GF-D8 (cell line): ENCODE results near the gene CTIF.
"Not testable (repeated sequence)": the region's sequence is repeated elsewhere in the genome, so short reads cannot be mapped to it uniquely, and the experiment has no call there.

Experiments used
- DNase-seq: peaks from one replicate; lab custom pipeline; 2025; lab: John Stamatoyannopoulos, UW

The CTIF gene

DNA sequence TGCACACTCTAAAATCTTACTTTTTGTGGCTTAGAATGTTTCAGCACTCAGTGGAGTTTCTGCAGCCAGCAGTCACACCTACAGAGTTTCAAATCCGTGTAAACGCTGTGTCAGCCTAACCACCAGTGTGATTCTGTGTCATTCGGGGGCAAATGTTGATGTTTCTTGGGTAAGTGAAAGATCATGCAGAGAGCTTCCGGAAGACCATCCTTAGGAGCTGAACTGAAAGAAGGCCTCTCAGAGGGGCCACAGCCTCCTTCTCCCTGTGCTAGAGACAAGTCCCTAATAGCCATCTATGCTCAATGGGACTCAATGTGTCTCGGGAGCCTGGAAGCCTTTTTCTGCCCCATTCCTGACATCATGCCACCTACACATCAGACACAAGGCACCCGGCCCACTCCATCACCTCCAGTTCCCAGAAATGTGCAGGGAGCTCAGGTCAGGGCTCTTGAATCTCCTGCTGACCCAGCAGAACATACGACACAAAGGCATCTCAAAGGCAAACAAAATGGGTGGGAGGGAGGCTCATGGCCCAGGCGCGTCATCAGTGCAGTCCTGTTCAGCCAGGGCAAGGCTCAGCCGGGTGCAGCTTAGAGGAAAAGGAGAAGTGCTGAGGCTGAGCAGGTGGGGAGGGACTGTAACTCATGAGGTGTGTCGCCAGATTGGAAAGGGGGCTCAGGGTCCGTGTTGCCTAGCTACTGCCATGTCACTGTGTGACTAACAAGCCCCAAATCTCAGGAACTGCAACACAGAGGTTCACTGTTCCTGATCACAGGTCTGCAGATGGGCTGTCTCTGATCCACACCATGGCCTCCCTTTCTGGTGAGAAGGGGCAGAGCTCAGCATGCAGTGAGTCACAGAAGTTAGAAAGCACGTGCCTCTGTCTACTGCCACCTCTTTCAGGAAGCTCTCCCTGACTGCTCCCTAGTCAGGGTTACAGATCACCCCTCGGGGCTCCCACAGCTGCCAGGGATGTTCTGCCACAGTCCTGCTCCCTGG lies 329.9 kb downstream of the CTIF start:
- no peak for DNase-seq

DNA sequence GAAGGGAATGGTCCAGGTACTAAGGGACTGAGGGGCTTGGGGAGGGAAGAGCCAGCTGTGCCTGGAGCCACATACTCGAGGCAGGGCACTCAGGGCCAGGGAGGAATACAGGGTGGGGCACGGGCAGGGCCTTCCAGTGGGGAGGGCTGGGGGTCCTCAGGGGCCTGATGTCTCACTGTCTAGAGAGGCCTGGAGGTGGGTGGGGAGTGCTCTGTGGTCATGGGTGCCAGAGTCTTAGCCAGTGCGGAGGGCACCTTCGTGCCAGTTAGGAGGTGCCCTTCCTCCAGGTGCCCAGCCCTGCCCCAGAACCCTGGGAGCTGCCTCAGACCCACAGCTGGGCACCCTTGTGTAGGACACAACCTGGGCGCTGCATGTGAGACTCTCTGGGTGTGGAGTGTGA lies 330.8 kb downstream of the CTIF start:
- DNase-seq: no peak

DNA sequence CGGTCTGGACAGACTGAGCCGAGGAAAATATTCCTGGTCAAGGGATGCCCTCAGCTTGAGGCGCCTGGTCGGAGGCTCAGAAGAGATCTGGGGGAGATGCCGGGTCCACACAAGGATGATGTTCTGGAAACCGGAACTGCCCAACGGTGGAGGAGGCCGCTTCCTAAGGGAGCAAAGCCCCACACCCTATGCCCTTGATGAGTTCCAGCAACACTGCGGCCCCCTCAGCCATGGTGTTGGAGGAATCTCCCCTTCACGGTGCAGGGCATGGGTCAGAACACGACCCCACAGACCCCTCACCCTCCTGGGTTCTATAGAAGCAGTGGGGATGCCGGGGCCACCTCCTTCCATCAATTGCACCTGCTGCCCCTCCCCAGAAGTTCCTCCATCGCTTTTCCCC lies 332.1 kb downstream of the CTIF start:
- not testable (repeated sequence) for DNase-seq

DNA sequence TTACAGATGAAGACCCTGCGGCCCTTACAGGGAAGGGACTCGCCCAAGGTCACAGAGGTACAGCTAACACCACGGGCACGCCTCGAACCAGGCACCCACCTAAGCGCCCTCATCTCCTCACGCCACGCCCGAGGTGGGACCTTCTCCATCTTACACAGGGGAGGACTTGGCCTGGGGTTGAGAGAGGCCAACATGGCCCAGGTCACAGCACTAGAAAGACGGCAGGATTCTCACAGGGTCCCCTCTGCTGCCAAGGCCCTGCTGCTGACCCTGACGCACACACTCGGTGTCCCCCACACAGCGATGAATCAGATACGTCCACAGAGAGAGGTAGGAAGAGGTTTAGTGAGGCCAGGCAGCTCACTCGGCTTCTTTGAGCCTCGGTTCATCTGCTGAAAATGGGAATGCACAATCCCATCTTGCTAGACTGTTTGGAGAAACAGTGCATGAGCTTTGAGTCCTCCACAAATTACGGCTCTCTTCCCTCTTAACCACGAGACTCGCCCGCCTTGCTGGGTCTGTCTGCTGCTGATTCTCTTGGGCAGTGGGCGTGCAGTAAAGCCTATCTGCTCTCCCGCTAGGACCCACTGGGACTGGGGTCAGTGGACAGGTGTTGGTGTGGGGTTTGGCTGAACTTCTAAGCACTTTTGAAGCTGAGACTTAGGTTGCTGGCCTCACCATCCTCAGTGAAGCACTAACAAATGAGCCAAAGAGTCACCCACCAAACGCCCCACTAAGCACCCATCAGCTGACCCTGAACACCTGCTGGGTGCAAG lies 332.7 kb downstream of the CTIF start:
- no peak for DNase-seq

DNA sequence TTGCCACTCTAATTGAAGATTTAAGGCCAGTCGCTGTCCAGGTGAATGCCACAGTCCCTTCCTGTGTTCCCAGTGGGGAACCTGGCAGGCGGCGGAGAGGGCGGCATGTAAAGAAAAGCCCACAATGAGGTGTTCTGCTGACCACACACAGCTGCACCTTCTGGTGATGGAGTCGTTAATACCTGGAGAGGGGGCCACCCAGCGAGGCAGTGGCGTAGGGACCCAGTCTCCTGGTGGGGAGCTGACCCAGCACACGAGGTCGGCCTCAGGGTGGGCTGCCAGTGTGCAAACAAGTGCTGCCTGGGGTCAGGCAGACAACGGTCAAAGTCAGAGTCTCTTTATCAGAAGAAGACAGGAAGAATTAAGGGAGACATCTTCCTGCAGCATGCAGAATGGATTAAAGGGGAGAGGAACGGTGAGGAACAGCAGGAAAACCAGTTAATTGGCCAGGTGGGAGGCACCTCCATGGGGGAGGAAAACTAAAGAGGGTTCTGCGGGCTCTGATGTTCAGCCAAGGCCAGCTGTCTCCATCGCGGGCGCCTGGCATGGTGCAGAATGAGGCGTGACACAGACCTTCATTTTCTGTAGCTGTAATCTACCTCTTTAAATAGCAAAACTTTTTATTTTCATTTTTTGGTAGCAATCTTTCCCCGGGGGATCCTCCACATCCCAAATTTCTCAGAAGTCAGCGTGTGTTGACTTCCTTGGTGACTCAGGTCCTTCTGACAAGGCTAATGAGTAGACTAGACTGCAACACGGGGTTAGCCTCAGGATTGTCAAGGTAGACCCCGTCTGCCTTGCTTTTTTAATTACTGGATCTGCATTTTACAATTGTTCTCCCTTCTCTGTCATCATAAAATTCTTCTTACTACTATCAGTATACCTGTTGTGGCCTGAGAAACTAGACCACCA lies 333.7 kb downstream of the CTIF start:
- no peak for DNase-seq

DNA sequence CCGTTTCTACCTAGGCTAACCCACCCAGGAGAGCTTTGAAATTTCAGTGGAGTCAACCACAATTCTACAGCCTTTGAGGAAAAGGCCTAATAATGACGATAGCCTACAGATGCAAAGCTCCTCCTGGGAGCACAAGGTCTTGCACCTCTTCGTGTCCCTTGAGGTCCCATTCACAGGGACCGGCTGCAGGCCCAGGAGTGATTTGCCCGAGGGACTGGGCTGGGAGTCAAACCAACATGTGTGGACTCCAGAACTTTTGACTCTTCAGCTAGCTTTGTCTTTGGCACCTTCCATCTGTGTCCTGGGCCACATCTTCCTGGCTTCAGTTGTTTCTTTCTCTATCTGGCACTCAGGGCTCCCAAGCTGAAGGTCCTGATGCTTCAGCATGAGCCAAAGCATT lies 335.4 kb downstream of the CTIF start:
- DNase-seq: no peak

DNA sequence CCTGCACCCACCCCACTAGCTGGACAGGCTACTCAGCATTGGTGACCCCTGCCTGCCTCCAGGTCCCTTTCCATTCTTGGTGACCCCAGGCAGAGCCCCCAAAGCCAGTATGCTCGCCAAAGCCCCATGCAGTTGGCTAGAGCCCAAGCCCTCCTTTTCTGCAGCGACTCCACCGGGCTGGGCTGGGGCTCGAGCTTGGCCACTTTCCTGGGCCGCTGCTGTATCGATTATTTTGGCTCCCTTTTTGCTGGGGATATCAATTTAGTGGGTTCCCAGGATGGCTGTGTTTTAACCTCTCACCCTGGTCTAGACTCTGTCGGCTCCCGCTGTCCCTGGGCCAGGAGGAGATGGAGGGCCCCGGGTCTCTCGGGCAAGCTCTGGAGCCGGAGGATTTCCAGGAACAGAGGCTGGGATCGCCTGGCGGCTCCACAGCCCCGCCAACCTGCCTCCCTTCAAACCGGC lies 335.9 kb downstream of the CTIF start:
- DNase-seq: no peak

DNA sequence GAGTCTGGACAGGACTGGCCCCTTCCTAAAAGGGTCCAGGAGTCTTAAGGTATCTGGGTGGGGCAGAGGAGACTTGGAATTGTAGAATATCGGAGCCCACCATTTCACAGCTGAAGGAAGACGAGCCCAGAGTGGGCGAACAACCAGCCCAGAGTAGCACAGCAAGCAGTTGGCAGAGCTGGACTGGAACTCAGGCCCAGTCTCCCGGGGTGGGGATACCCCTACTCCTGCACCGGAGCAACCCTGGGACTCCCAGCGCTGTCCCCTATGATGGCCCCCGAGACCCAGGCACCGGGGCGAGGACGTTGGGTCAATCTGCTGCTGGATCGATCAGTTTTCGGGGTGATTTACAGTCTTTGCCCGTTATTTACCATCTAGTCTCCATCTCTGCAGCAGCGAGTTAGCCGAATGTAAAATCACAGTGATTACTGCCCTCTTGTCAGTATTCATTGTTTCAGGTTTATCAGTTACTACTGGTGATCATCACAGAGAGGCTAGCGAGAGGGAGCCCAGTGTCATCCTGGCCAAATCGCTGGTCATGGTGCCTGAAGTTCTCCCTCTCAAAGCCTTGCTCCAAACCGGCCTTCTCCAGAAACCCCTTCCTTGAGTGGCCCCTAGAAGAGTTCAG lies 336.6 kb downstream of the CTIF start:
- no peak for DNase-seq

DNA sequence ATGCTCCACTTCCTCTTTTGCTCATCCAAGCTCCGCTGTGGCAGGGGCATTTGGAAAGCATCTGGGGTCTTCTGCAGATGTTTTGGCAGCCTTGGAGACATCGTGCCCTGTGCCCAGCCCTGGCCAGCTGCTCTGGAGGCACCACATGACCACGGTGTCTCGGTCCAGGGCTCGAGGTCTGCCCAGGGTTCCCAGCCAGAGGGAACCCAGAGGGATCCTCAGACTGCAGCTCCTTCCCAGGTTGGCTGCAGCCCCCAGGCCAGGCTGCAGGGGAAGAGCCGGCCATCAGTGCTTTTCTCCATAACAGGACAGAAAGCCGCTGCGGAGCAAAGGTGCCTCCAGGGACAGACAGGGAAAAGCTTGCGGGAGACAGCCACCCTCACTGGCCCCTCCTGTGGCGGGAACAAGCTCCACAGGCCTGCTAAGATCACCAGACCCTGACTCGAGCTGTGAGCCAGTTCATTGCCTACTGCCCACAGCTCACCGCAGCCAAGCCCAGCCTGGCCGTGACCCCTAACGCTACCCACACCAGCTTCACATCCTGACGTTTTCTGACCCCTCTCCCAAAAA lies 337.2 kb downstream of the CTIF start:
- no peak for DNase-seq

DNA sequence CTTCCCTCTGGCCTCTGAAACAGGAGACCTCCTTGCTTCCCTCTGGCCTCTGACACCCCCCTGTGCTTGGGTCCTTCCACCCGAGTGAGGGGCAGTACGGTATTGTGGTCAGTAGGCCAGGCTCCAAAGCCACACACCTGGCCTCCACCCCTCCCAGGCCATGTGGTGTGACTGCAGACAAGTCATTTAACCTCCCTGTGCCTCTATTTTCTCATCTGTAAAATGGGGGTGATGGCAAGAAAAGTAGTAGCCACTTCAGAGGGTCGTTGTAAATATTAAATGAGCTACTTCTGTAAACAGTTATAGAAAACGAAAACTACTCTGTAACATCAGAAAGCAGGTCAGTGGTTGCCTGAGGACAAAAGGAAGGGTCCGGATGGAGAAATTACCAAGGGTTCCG lies 337.8 kb downstream of the CTIF start:
- DNase-seq: no peak

DNA sequence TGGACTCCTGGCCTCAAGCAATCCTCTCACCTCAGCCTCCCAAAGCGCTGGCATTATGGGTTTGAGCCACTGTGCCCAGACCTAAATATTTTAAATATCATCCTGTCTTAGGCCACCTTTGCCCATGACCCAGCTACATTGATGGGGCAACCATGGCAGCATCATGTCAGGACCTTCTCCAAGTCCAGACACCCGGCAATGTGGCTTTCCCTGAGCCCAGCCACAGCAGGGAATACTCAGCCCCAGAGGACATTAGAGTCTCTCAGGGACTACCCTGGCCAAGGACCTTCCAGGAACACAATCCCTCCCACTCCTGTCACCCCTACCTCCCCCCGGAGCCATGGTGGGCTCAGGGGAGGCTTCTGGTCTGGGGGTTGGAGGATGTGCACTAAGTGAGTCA lies 339.1 kb downstream of the CTIF start:
- no peak for DNase-seq

DNA sequence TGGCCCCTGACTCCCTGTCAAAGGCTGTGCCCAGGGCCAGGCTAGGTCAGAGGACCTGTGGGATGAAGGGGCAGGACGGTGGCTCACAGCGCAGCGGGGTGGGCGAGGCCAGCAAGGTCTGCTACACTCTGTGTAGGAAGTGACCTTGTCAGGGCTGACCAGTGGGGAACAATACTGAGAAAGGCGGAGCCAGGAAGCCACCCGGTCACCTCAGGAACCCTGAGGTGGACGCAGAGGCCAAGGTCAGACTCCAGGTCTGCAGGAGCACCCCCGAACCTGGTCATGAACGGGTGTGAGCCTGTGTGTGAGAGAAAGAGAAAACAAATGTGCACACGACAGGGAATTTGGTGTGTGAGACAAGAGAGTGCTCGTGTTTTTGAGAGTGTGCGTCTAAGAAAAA lies 339.6 kb downstream of the CTIF start:
- DNase-seq: no peak

DNA sequence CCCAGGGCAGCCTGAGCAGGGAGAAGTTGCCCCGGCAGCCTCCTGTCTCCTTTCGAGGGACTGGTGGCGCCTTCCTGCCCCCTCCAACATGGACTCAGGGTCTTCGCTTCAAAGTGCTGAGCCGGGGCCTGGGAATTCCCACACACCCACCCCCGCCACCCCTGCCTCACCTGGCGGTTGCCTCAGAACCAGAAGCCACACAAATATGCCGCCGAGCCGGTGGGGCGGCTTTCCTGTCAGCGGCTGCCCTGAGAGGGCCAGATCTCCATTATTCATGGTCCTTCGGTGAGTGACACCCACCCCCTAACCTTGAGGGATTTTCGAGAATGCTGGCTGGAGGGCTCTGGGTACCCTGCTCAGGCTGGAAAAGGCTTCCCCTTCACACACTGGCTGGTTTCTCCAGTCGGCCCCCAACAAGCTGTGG lies 340.2 kb downstream of the CTIF start:
- no peak for DNase-seq

DNA sequence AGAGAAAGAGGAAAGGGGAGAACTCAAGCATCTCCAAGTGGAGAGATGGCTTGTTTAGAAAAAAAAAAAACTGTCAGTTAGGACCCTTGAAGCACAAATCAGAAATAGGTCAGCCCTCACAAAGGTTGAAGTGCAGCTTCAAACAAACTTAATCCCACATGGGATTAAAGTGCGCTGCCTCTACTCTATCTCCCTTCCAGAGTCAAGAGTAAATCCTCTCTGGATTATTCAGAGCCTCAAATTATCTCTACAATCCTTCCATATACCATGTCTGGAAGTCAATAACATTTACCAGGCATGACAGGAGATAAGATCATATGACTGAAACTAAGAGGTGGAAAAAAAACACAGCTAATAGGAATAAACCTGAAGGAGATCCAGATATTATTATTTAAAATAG lies 342.1 kb downstream of the CTIF start:
- DNase-seq: no peak

DNA sequence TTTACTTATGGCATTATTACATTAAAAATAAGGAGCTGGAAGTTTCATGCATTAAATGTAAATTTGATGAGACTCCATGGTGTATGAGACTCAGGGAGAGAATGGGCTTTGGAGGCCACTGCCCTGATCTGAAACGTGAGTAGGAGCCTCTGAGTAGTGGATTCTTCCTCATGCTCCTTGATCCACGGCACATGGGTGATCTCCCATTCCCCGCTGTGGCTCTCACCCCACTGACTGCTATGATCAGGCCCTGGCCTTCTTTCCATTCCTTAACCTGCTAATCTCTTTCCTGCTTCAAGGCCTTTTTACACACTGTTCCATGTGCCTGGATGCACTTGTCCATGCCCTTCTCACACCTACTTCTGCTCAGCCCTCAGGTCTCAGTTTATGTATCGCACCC lies 343.5 kb downstream of the CTIF start:
- DNase-seq: no peak

DNA sequence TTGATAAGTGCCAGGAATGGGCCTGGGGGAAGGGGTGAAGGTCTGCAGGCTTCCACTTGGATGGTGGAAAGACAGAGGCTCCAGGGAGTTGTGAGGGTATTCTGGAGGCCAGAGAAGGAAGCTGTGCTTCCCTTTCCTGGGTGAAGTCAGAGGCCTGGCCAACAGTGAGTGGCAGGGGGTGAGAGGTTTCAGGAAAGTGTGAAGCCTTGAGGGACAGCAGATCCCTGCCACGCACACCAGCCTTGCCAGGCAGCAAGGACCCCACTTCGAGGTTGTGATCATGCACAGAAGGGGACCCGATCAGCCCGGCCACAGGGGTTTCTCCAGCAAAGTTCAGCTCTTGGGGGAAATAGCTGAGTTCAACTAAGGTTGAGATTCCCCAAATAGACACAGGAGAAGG lies 345.5 kb downstream of the CTIF start:
- no peak for DNase-seq

DNA sequence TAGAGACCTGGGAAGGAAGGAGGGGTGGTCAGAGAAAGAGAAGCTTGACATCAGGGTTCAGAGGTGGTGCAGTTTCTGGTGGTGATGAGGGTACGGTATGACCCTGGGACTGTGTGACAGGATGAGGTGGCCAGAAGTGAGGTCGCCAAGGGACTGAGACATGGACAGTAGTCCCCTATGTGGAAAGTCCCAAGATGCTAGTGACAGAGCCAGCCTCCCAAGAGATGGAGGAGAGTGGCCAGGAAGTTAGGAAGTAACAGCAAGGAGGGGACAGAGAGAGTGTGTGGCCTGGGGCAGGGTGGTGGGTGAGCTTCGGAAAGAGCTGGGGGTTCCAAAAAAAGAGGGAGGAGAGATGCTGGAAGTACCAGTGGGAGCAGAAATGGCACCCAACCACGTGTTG lies 345.9 kb downstream of the CTIF start:
- DNase-seq: no peak

DNA sequence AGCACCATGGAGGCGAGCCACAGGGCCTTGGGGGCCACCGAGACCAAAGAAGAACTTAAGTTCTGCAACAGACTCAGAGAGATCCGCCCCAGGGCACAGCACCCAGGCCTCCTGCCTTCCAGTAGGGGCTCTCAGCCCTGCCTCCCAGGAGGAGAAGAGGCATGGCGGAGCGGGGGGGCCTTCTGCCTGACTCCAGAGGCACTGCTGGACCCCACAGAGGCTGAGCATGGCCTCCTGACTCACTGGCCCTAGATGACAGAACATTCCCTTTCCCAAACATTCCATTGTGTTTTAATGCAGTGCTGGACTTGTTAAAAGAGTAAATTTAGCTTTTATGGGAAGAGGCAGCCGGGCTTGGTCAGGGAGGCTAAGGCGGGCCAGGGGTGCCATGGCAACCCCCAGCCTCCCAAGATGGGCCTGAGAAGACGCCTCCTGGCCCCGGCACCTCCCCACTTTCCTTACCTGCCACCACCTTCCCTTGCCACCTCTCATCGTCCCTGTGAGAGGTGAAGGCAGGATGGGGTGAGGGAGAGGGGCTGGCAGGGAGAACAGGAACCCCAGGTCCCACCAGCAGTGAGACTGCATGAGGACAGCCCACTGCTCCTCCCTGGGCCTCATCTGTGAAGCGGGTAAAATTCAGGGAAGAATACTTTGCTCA lies 346.6 kb downstream of the CTIF start:
- DNase-seq: no peak

DNA sequence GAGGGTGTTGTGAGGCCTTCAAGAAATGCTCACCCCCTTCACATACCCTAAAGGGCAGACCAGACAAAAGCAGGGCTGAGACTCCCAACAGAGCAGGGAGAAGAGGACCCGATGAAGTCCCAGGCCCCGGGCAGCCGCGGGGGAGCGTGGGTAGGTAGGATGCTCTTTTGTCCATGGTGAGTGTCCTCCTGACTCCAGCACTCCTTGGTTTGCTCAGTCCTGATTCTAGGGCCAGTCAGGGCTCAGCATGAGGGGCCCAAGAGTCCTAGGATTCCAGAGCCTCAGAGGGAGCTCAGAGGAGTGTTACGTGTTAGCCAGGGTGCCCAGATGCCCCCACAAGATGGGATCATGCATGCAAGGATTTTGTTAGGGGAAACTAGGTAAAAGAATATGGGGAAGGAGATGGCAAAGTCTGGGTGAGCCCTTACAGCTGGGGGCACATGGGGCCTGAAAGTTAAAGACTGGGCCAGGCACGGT lies 347.1 kb downstream of the CTIF start:
- no peak for DNase-seq

DNA sequence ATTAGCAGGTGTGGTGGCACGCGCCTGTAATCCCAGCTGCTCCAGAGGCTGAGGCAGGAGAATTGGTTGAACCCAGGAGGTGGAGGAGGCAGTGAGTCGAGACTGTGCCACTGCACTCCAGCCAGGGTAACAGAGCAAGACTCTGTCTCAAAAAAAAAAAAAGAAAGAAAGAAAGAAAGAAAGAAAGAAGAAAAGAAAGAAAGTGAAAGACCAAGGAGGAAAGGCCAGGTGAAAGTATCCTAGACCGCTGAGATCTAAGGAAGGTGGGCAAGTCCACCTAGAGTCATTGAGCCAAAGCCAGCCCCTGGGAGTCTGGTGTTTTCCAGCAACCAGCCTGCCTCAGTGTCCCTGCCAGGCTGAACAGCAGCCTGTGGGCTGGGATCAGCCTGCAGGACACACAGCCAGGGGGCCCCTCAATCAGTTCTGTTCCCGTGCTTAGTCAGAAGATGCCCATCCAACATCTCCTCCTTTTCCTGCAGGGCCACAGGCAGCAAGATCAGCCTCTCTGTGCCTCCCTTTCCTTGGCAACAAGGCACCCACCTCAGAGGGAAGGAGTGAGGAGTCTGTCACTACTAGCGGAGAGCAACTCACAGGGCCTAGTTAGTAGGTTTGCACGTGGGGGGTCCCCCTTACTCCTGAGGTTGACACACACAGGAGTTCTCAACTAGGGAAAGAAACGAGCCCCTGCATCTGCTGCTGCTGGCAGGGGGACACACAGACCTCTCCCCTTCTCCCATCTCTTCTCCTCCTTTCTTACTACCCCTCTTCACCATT lies 347.9 kb downstream of the CTIF start:
- no peak for DNase-seq
